ENCODE measurements around the gene SKIC2.
"Not testable (repeated sequence)": the region's sequence is repeated elsewhere in the genome, so short reads cannot be mapped to it uniquely, and the experiment has no call there.

SKIC2 gene

GRCh38 chr6:31970604-31971271 is 11.8 kb downstream of the SKIC2 start:
- no peak for DNase-seq

- DNase-seq, result no peak
Observed at GRCh38 chr6:31971279-31971992, 12.5 kb downstream of the SKIC2 start.

GRCh38 chr6:31971993-31972708 is 13.2 kb downstream of the SKIC2 start, which contains the start of gene DXO:
Gene DXO (minus strand): TSS chr6:31972138. CDS start chr6:31971675, 463 bp downstream.
- DNase-seq, result peak; percentile 80

- DNase-seq, result no peak
Observed at GRCh38 chr6:31972709-31973350, 13.9 kb downstream of the SKIC2 start.

- not testable (repeated sequence) for DNase-seq
Observed at GRCh38 chr6:31976065-31976464, 17.1 kb downstream of the SKIC2 start.

- no peak for DNase-seq
Observed at GRCh38 chr6:31977816-31978431, 18.9 kb downstream of the SKIC2 start.

GRCh38 chr6:31978831-31979230 is 19.9 kb downstream of the SKIC2 start:
- DNase-seq, result no peak

- no peak for DNase-seq
Observed at GRCh38 chr6:31979238-31979898, 20.4 kb downstream of the SKIC2 start.

- DNase-seq, result not testable (repeated sequence)
Observed at GRCh38 chr6:31980195-31980876, 21.4 kb downstream of the SKIC2 start.

GRCh38 chr6:31980998-31981397 is 22.0 kb downstream of the SKIC2 start:
- not testable (repeated sequence) for DNase-seq

GRCh38 chr6:31981744-31982143 is 22.8 kb downstream of the SKIC2 start, which contains the start of gene C4A:
Gene C4A (plus strand): TSS chr6:31982057. CDS start chr6:31982108, 51 bp downstream.
- DNase-seq, result not testable (repeated sequence)

- not testable (repeated sequence) for DNase-seq
Observed at GRCh38 chr6:31989363-31989762, 30.4 kb downstream of the SKIC2 start.

GRCh38 chr6:31994421-31994820 is 35.4 kb downstream of the SKIC2 start:
- not testable (repeated sequence) for DNase-seq

GRCh38 chr6:31996385-31996784 is 37.4 kb downstream of the SKIC2 start:
- not testable (repeated sequence) for DNase-seq

- DNase-seq, result not testable (repeated sequence)
Observed at GRCh38 chr6:32002546-32003268, 43.7 kb downstream of the SKIC2 start.

- not testable (repeated sequence) for DNase-seq
Observed at GRCh38 chr6:32003301-32003700, 44.3 kb downstream of the SKIC2 start.

- not testable (repeated sequence) for DNase-seq
Observed at GRCh38 chr6:32004393-32004792, 45.4 kb downstream of the SKIC2 start.

- not testable (repeated sequence) for DNase-seq
Observed at GRCh38 chr6:32004864-32005537, 46.0 kb downstream of the SKIC2 start.

- DNase-seq, result not testable (repeated sequence)
Observed at GRCh38 chr6:32005538-32005880, 46.5 kb downstream of the SKIC2 start.

- DNase-seq, result not testable (repeated sequence)
Observed at GRCh38 chr6:32005991-32006529, 47.1 kb downstream of the SKIC2 start.

Measured in NCI-H524 treated with DMSO at 0.1 percent for 48 hours (cell line).